Esophagus squamous epithelium (tissue), 5 donors: ENCODE results near the gene MATN1. TPM values are rescaled to one million over a fixed set of nuclear protein-coding genes. Genes with fewer than 3 reads are reported as not detected.

ENCODE experiments used
- DNase-seq: peaks from one replicate; lab custom pipeline; 2025; lab: John Stamatoyannopoulos, UW
- H3K27ac ChIP-seq, 4 donors: fragments of 200-600 bp; sonication (generic); one replicate each; pipeline ENCODE4 v1.5.1; 2016 to 2019; ENCODE audit warnings: mild to moderate bottlenecking in 1 of 4
- H3K27me3 ChIP-seq, 4 donors: fragments of 200-600 bp; sonication (generic); 1 replicate in 3 of 4; 2 replicates in 1 of 4; pipeline versions ENCODE4 v1.5.1 to v1.6.0; 2017 to 2021; ENCODE audit warnings: antibody characterized with exemption in 1 of 4
- H3K36me3 ChIP-seq, 3 donors: fragments of 200-600 bp; sonication (generic); one replicate each; pipeline ENCODE4 v1.5.1; 2016 to 2019
- H3K4me1 ChIP-seq, 3 donors: fragments of 200-600 bp; sonication (generic); one replicate each; pipeline ENCODE4 v1.5.1; 2017 to 2019
- H3K4me3 ChIP-seq, 4 donors: fragments of 200-600 bp; sonication (generic); 1 replicate in 3 of 4; 2 replicates in 1 of 4; pipeline ENCODE4 v1.5.1; 2016 to 2019; ENCODE audit warnings: mild to moderate bottlenecking in 2 of 4, moderate library complexity in 1 of 4
- H3K9me3 ChIP-seq, 3 donors: fragments of 200-600 bp; sonication (generic); one replicate each; pipeline ENCODE4 v1.5.1; 2016 to 2019
- CTCF ChIP-seq, 6 experiments: fragments of 450-650 bp in 4 of 6; fragments of 200-600 bp in 2 of 6; sonication (generic) in 2 of 6; IDR thresholded peaks; one replicate each; pipeline ENCODE4 v1.5.1; 2016 to 2019; ENCODE audit warnings: antibody characterized with exemption in 6 of 6, mild to moderate bottlenecking in 4 of 6, moderate library complexity in 4 of 6
- POLR2A ChIP-seq, 4 donors: fragments of 450-650 bp; IDR thresholded peaks; one replicate each; pipeline ENCODE4 v1.6.1; 2017; ENCODE audit warnings: antibody characterized with exemption in 4 of 4, mild to moderate bottlenecking in 4 of 4, moderate library complexity in 3 of 4
- WGBS, 2 donors: methylation state at CpG; one replicate each; pipeline ENCODE4 v1.1.5; 2018; 5-methylcytosine and 5-hydroxymethylcytosine counted together
- intact Hi-C: fragments of 100-400 bp; cut with DNase I; formaldehyde crosslinking; loops from one replicate; pipeline ENCODE4 v1.15.0; 2022
- total RNA-seq, 4 donors: library from RNA; depleted of rRNA; stranded (reverse); fragments of >200 nt; gene quantifications; one replicate each; pipeline ENCODE4 v1.1.0, GENCODE V29; 2016
- donor health status: DM: yes; HTN: yes; CAD: no.

The MATN1 gene
- total RNA-seq, 4 donors from 2014 or later, result not detected

DNA sequence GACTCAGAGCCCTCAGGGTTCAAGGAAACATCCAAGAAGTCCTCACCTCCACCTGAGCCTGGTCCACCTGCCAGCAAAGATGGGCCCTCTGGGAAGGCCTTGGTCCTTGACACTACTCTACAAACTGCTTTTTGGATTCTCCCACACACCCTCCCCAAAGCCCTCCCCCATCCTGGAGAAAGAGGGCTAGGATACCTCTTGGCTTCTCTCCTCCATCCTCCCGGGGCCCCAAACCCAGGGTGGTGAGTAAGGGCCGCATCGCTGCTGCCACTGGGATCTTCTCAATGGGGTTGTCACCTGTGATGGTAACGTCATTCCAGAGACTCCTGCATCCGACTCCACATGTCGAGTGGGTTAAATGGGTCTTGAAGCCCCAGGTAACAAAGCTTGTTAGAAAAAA, 26.6 kb downstream of the MATN1 start:
- Histone ChIP-seq H3K9me3 (no peaks in the 10 kb centered on the region), H3K4me3 (no peak overlapping the region), H3K4me1 (peaks cover 0 to 53% (median 23%) of the 10 kb centered on the region in 3 donors), H3K27me3 (peaks cover 0 to 27% (median 0%) of the 10 kb centered on the region in 4 donors), H3K27ac (peak overlapping the region in 1 of 4 donors; percentile 5), H3K36me3 (no peaks in the 10 kb centered on the region)
- 92 to 100% methylated on average over 3 to 4 of the region's 6 CpGs for WGBS, 2 donors
- intact Hi-C loops, result no loop called here
- TF ChIP-seq CTCF (IDR thresholded peaks at IDR 0.05) (no peak), POLR2A (IDR thresholded peaks at IDR 0.05) (no peak)
- DNase-seq, result no peak

GRCh38 chr1:30695439-30695841, 27.9 kb downstream of the MATN1 start:
- H3K9me3 ChIP-seq, result no peaks in the 10 kb centered on the region
- WGBS, 2 donors, result 37 to 55% methylated on average over 5 to 6 of the region's 6 CpGs
- peak overlapping the region in 2 of 4 donors; percentile 56 to 60 for H3K27ac ChIP-seq
- peaks cover 0 to 39% (median 12%) of the 10 kb centered on the region in 3 donors for H3K4me1 ChIP-seq
- no peak overlapping the region for H3K4me3 ChIP-seq
- H3K27me3 ChIP-seq, result peaks cover 0 to 37% (median 0%) of the 10 kb centered on the region in 4 donors
- intact Hi-C loops, result no loop called here
- DNase-seq, result no peak
- TF ChIP-seq CTCF (IDR thresholded peaks at IDR 0.05) (no peak), POLR2A (IDR thresholded peaks at IDR 0.05) (no peak)
- no peaks in the 10 kb centered on the region for H3K36me3 ChIP-seq

- 78 to 84% methylated on average over 2 to 5 of the region's 8 CpGs for WGBS, 2 donors
- Histone ChIP-seq H3K36me3 (no peaks in the 10 kb centered on the region), H3K9me3 (no peaks in the 10 kb centered on the region), H3K27me3 (peaks cover 0 to 39% (median 0%) of the 10 kb centered on the region in 4 donors), H3K4me3 (no peak overlapping the region), H3K4me1 (peaks cover 0 to 42% (median 14%) of the 10 kb centered on the region in 3 donors), H3K27ac (peak overlapping the region in 2 of 4 donors; percentile 56 to 60)
- no peak for TF ChIP-seq CTCF (IDR thresholded peaks at IDR 0.05)
- no peak for TF ChIP-seq POLR2A (IDR thresholded peaks at IDR 0.05)
- intact Hi-C loops, result no loop called here
- DNase-seq, result no peak
Measured at GRCh38 chr1:30694280-30695175, 28.9 kb downstream of the MATN1 start.

DNA sequence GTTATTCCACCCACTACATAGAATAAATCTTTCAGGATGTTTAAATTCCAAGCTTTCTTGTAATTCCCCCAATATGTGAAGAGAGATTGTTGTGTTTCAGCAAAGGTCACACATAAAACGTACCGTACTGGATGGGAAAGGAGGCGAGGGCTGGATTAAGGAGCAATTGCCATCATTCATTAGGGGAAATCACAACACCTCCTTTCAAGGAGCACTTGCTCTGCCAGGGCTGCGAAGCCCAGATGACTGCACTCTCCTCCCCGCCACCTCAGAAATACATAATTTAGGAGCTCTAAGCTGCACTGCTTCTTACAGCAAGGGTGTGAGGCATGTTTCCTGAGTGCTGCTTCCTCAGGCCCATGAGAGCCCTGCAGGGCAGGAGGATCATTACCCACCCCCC, 29.6 kb downstream of the MATN1 start:
- Histone ChIP-seq H3K4me1 (peaks cover 0 to 42% (median 14%) of the 10 kb centered on the region in 3 donors), H3K4me3 (no peak overlapping the region), H3K9me3 (no peaks in the 10 kb centered on the region), H3K27ac (peak overlapping the region in 2 of 4 donors; percentile 49 to 60), H3K36me3 (no peaks in the 10 kb centered on the region), H3K27me3 (peaks cover 0 to 41% (median 0%) of the 10 kb centered on the region in 4 donors)
- intact Hi-C loops, result no loop called here
- 30 to 53% methylated on average over 4 to 5 of the region's 5 CpGs for WGBS, 2 donors
- DNase-seq, result no peak
- TF ChIP-seq POLR2A (IDR thresholded peaks at IDR 0.05) (no peak), CTCF (IDR thresholded peaks at IDR 0.05) (no peak)

- Histone ChIP-seq H3K9me3 (no peaks in the 10 kb centered on the region), H3K4me3 (no peak overlapping the region), H3K36me3 (no peaks in the 10 kb centered on the region), H3K4me1 (peaks cover 0 to 39% (median 10%) of the 10 kb centered on the region in 3 donors), H3K27me3 (peaks cover 0 to 41% (median 0%) of the 10 kb centered on the region in 4 donors), H3K27ac (peak overlapping the region in 2 of 4 donors; percentile 44 to 49)
- no peak for TF ChIP-seq CTCF (IDR thresholded peaks at IDR 0.05)
- no peak for TF ChIP-seq POLR2A (IDR thresholded peaks at IDR 0.05)
- WGBS, 2 donors, result 57 to 75% methylated on average over 1 to 2 of the region's 3 CpGs
- intact Hi-C loops, result no loop called here
- DNase-seq, result no peak
Measured at GRCh38 chr1:30693366-30693765, 30.0 kb downstream of the MATN1 start.
